HepG2 (cell line): ENCODE data around the gene ERMP1. TPM values are rescaled to one million over a fixed set of nuclear protein-coding genes. Genes with fewer than 3 reads are reported as not detected.

Experiments
- FOXA1 ChIP-seq, 2 experiments: fragments of 450-650 bp in 1 of 2; sonication (generic) in 1 of 2; formaldehyde crosslinking in 1 of 2; IDR thresholded peaks; 2 replicates each; pipeline versions ENCODE4 v1.4.0 to v1.6.1; 2016 to 2020; ENCODE audit warnings: missing genetic modification reagents in 1 of 2
- FOXO4 ChIP-seq: sonication (generic); formaldehyde crosslinking; conservative IDR thresholded peaks from 2 replicates; pipeline ENCODE4 v1.8.1; 2023; ENCODE audit warnings: missing genetic modification reagents
- FOXP1 ChIP-seq, 2 experiments: fragments of 450-650 bp in 1 of 2; IDR thresholded peaks; 2 replicates each; pipeline ENCODE4 v1.6.1; 2017 to 2018; ENCODE audit warnings: antibody characterized with exemption in 1 of 2
- HNRNPK ChIP-seq: fragments of 200-400 bp; formaldehyde crosslinking; IDR thresholded peaks from 2 replicates; pipeline ENCODE4 v1.6.1; 2018; ENCODE audit warnings: low read length, low read depth, moderate library complexity, mild to moderate bottlenecking; ENCODE audit not compliant: poor library complexity, severe bottlenecking
- HNRNPL ChIP-seq: fragments of 200-400 bp; formaldehyde crosslinking; IDR thresholded peaks from 2 replicates; pipeline ENCODE4 v1.6.1; 2017; ENCODE audit warnings: mild to moderate bottlenecking, low read depth, low read length
- MAF1 ChIP-seq: sonication (generic); formaldehyde crosslinking; IDR thresholded peaks from 2 replicates; pipeline ENCODE4 v1.5.0; 2020; ENCODE audit warnings: missing genetic modification reagents, borderline replicate concordance
- PBX3 ChIP-seq: sonication (generic); formaldehyde crosslinking; IDR thresholded peaks from 2 replicates; pipeline ENCODE4 v1.8.1; 2023; ENCODE audit warnings: missing genetic modification reagents, inconsistent platforms, borderline replicate concordance
- RAD21 ChIP-seq: fragments of 450-650 bp; formaldehyde crosslinking; IDR thresholded peaks from 2 replicates; pipeline ENCODE4 v1.5.0; 2020; ENCODE audit warnings: mild to moderate bottlenecking
- U2AF1 ChIP-seq: fragments of 200-400 bp; formaldehyde crosslinking; optimal IDR thresholded peaks from 2 replicates; pipeline ENCODE3; 2017; ENCODE audit warnings: mild to moderate bottlenecking, low read depth, low read length
- ZBTB20 ChIP-seq: sonication (generic); formaldehyde crosslinking; IDR thresholded peaks from 2 replicates; pipeline ENCODE4 v1.8.1; 2023; ENCODE audit warnings: missing genetic modification reagents, low read depth, mild to moderate bottlenecking, borderline replicate concordance
- ZHX1 ChIP-seq: sonication (generic); formaldehyde crosslinking; IDR thresholded peaks from 2 replicates; pipeline ENCODE4 v1.8.1; 2022; ENCODE audit warnings: low read depth, mild to moderate bottlenecking, missing genetic modification reagents
- ZNF18 ChIP-seq: sonication (generic); formaldehyde crosslinking; IDR thresholded peaks from 2 replicates; pipeline ENCODE4 v1.8.0; 2022; ENCODE audit warnings: mild to moderate bottlenecking, missing genetic modification reagents; ENCODE audit not compliant: insufficient replicate concordance
- ZNF550 ChIP-seq: sonication (generic); formaldehyde crosslinking; IDR thresholded peaks from 2 replicates; pipeline ENCODE4 v1.4.0; 2020; ENCODE audit warnings: mild to moderate bottlenecking, missing genetic modification reagents, borderline replicate concordance
- ZNF724P ChIP-seq: sonication (generic); formaldehyde crosslinking; IDR thresholded peaks from 2 replicates; pipeline ENCODE4 v1.8.0; 2022; ENCODE audit warnings: missing genetic modification reagents, borderline replicate concordance
- ZNF780A ChIP-seq: sonication (generic); formaldehyde crosslinking; IDR thresholded peaks from 2 replicates; pipeline ENCODE4 v1.8.0; 2022; ENCODE audit warnings: mild to moderate bottlenecking, missing genetic modification reagents, moderate library complexity
- ZNF800 ChIP-seq: sonication (generic); formaldehyde crosslinking; IDR thresholded peaks from 2 replicates; pipeline ENCODE4 v1.4.0; 2020; ENCODE audit warnings: missing genetic modification reagents
- ZSCAN31 ChIP-seq: sonication (generic); formaldehyde crosslinking; IDR thresholded peaks from 2 replicates; pipeline ENCODE4 v1.5.0; 2020; ENCODE audit warnings: low read depth, mild to moderate bottlenecking, missing genetic modification reagents
- polyA plus RNA-seq, 8 experiments: library from polyadenylated mRNA; depleted of rRNA in 3 of 8; stranded (reverse) in 7 of 8; unstranded in 1 of 8; fragments of >200 nt; fragmentation: Illumina TruSeq in 4 of 8; extraction: Trizol in 4 of 8; gene quantifications; 2 replicates each; pipeline versions ENCODE4 v1.2.1 to v1.2.3, GENCODE V29; 2011 to 2016; ENCODE audit warnings: low read depth in 4 of 8, missing spikeins in 1 of 8, mixed read lengths in 1 of 8; ENCODE audit not compliant: insufficient read depth in 1 of 8
- total RNA-seq, 5 experiments: library from RNA; depleted of rRNA; stranded (reverse); fragments of >200 nt; fragmentation: Illumina TruSeq; extraction: Trizol; gene quantifications; 2 replicates each; pipeline ENCODE4 v1.2.3, GENCODE V29; 2016; ENCODE audit warnings: low read depth in 1 of 5

The ERMP1 gene
- total and polyA plus RNA-seq, 2 of the 13 experiments (the other 11 are each of a cell fraction or from before 2014, with no cell fraction given), result 40.9 to 65.4 TPM

GRCh38 chr9:5832538-5833529, at the start of gene ERMP1 (continued):
- TF ChIP-seq ZBTB20 (CRISPR knock-in tag), result no peak; the same call in 1 of the 2 replicates
- TF ChIP-seq ZNF724P (CRISPR knock-in tag), result peak; percentile 59
- peak; percentile 94 for TF ChIP-seq ZNF800 (CRISPR knock-in tag)
- TF ChIP-seq PBX3 (CRISPR knock-in tag), result 0 out of 2 replicates have a peak, but pooled peaks have one; percentile 71
- 0 out of 2 replicates have a peak, but pooled peaks have one; percentile 3 for TF ChIP-seq ZHX1 (CRISPR knock-in tag)
- no peak for TF ChIP-seq FOXP1 (IDR thresholded peaks at IDR 0.05)
- TF ChIP-seq FOXP1 (CRISPR knock-in tag; IDR thresholded peaks at IDR 0.05), result 0 out of 2 replicates have a peak, but pooled peaks have one; percentile 36
- TF ChIP-seq ZNF18, result peak; percentile 48
- TF ChIP-seq MAF1 (CRISPR knock-in tag), result peak; percentile 77; the same call in 1 of the 2 replicates
- TF ChIP-seq HNRNPK, result peak; percentile 76
- TF ChIP-seq ZSCAN31 (CRISPR knock-in tag), result peak; percentile 71
- no peak for TF ChIP-seq ZNF780A (CRISPR knock-in tag)
- TF ChIP-seq HNRNPL, result no peak
- no peak for TF ChIP-seq FOXA1 (IDR thresholded peaks at IDR 0.05)
- peak; percentile 24; the same call in 1 of the 2 replicates for TF ChIP-seq FOXA1 (CRISPR knock-in tag; IDR thresholded peaks at IDR 0.05)
- no peak for TF ChIP-seq ZNF550
- TF ChIP-seq RAD21, result peak; percentile 79
- TF ChIP-seq U2AF1, result peak; percentile 71
- TF ChIP-seq FOXO4 (CRISPR knock-in tag), result peak; percentile 93; the same call in 1 of the 2 replicates
